HG03196 (cell line): Measurements from ENCODE around the gene VSIR.

ENCODE experiments used
- ATAC-seq: cut with Tn5 transposase; IDR thresholded peaks from one replicate; pipeline ENCODE4 v1.9.1; 2021; ENCODE audit not compliant: unreplicated experiment

The VSIR gene

DNA sequence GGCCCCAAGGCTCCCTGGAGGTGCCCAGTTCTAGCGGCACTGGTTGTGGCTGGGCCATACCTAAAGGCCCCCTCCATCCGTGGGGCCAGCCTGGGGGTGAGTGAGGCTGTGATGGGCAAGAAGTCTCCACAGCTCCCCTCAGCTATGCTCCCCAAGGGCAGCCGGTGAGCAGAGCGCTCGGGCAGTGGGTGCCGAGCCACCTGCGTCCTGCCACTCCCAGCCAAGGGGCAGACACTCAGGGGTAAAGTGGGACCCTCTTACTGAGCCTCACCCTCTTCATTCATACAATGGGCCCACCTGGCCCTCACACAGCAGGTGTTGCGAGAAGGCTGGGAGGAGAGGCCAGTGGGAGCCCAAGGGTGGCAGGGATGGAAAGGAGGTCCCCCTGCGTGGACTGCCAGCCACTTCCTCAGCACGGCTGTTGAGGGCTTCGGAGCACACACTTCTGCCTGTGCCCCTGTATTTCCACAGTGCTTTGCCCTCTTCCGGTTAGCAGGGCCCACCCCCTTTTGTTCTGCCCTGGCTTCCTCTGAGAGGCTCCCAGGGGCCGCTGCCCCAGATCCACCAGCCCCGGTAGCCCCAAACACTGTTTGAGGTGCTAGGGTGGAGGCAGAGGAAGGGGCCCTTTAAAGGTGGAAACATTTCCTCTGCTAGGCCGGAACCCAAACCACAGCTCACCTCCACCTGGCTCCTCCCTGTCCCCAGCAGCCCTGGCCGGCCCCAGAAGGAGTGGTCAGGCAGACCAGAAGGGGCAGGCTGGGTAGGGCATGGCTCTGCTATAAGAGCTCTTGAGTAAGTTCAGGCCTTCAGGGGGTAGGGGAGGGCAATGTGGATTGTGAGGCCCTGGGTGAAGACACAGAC, 37.4 kb downstream of the VSIR start:
- no peak for ATAC-seq

DNA sequence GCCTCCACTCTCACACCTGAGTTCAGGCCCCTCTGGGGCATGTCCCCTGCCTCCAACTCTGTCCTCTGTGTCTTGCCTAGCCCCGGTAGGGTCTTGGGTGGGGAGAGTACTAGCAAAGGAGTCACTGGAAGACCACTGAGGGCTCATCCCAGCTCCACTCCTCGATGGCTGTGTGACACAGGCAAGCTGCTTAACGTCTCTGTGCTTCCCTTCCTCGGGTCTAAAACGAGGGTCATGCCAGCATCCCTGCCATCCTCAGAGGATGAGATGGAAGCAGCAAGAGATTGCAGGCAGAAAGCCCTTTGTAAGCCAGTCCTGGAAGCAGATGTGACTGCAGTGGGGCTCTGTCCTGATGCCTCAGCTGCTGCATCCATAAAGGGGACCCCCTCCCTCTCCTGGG, 38.5 kb downstream of the VSIR start:
- ATAC-seq: no peak

DNA sequence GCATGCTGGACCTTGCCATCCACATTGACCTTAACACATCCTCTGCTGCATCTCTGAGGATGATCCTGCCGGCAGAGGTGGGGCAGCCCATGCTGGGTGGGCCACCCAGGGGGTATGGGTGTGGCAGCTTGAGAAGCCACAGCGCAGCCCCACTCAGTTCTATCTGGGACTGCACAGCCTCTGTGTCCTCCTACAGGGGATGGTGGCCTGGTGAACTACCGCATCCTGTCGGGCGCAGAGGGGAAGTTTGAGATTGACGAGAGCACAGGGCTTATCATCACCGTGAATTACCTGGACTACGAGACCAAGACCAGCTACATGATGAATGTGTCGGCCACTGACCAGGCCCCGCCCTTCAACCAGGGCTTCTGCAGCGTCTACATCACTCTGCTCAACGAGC, 41.5 kb downstream of the VSIR start:
- ATAC-seq: no peak

DNA sequence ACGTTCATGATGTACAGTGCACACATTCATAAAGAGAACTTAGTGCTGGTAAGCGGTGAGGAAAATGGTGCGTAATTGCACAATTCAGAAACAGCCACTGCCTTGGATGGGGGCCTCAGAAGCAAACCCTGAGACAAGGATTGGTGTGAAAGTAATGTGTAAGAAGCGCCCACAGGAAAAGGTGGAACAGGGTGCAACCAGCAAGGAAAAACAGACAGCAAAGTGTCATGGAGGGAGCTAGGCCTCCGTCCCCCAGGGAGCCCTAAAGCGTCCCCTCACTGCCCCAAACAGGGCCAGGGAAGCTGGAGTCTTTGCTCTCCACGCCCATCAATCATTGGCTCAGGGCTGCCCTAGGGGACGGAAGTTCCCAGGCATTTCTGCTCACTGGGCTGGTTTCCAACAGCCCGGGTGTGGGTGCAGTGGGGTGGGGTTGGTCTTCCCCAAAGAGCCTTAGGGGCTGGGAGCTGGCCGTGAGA, 44.1 kb downstream of the VSIR start:
- ATAC-seq: no peak

DNA sequence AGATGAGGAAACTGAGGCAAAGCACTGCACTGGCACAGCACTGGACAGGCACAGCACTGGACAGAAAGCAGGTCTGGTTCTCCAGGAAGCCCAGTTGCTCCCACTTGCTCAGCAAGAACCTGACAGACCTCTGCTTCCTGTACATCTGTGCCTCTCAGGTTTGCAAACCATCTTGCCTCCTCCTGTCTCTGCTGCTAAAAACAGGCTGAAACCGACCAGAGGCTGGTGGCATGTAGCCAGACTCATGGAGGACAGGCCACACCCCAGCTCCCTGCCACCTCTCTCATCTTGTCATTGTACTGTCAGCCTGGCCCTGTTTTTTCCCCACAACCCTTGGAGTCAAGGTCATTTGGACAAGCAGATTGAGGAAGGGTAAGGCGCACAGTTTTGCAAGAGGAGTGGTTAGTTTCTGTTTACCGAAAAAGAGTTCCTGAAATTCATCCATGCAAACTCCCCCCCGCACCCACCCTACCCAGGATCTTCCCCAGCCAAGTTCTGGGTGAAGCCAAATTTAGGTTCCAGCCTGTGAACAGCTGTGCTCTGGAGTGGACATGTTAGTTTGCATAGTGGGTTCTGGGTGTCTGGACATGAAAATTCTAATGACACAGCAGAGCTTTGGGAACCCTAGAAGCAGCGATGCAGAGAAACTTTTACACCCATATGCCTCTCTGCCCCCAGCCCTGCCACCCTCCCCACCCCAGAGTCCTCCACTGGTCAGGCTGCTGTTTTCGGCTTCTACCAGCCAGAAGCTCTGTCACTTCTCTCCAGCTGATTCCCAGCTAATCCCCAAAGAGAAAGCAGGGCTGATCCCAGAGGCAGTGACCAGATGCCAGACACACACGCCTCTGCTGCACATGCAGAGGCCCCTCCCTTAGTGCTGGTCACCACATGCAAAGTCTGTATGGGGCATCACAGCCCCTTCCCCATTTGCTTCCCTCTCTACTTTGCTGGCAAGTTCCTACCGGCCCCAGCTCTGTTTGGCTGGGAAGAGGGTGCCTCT, 45.3 kb downstream of the VSIR start:
- ATAC-seq: peak; percentile 55

DNA sequence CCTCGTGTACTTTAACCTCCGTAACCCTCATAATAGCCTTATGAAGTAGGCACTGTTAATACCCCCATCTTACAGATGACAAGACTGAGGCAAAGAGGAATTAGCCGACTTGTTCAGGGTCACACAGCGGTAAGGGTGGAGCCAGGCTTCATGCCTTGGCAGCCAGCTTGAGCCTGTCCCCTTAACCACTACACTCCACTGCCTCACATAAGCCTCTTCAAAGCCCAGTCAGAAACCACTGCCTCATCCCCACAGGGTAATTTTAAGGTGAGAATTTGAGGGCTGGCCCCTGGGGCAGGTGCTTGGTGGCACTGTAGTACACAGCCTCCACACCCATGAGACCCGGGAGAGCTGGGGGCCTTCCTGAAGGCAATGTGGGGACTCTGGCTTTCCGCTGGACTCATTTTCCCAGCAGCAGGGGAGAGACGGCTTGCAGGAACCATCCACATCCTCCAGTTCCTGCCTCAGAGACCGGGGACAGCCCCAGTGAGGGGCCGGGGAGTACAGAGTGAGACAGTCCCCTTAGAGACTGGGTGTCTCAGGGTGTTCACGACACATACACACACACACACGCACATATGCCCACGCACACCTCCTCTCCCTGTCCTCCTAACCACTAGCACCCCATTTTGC, 46.1 kb downstream of the VSIR start:
- ATAC-seq: peak; percentile 34

DNA sequence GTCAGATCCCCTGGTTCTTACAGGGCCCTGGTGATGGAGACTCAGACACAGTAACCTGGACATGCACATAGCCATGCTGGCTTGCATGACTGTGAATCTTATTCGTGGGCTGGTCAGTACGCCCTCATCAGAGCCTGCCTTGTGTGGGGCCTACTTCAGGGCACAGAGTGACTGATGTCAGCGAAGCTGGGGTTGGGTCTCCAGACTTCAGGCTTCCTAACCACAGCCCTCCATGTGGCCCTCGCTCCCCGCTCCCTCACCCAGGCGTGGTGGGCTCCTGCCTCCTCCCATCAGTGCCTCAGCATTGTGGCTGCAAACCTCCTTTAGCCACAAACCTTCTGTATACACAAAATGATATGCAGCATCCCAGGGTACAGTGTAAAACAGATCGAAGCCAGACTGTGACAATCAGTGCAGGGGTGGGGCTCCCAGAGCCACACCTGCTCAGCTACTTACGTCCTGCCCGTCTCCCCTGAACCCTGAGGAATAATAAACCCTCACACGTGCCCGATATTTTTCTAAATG, 46.7 kb downstream of the VSIR start:
- no peak for ATAC-seq

DNA sequence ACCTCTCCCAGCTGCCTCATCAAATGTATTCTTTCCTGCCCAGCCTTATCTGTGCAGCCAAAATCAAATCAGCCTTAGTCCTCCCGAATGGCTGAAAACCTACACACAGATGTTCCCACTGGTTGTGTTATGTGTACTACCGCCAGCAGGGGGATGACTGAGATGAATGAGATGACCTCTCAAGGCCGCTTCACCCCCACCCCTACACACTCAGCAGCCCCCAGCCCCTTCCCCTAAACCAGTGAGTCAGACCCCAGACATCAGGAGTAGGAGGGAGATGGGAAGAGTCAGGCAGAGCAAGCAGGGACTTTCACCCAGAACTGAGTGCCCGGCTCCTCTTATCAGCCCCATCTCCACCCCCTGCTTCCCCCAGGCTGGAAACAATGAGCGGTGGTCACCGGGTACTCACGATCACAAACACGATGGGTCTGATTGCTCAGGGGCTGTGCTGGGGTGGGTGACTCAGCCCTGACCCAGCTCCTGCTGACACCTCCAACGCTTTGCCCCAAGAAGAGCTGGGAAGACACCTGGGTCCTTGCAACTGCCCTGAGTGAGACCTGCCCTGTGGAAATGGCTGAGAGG, 47.2 kb downstream of the VSIR start:
- ATAC-seq: no peak

DNA sequence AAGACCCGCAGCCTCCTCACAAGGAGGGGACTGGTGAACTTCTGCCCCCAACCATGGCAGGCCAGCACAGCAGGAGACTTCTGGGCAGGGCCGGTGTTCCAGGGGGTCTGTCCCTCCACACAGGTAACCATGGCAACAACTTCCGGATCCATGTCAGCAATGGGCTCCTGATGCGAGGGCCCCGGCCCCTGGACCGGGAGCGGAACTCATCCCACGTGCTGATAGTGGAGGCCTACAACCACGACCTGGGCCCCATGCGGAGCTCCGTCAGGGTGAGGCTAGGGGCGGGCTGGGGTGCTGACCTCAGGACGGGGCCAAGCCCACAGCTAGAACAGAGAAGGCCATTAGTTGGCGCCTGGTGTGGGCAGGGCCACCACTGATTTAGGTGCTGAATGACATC, 48.1 kb downstream of the VSIR start:
- ATAC-seq: no peak

DNA sequence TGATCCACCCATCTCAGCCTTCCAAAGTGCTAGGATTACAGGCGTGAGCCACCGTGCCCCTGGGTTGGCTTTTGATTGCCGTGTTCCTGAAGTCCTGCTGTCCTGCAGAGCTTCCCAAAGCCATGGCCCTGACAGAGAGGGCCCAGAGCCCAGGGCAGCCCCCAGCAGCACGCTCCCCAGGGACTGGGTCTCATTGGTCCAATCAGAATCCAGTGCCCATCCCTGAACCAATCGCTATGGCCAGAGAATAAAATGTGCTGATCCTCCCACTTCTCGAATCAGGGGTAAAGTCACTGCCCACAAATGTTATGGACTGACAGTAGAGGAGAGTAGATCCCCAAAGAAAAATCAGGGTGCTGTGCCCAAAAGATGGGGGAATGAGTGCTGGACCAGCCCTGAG, 48.8 kb downstream of the VSIR start:
- ATAC-seq: no peak

DNA sequence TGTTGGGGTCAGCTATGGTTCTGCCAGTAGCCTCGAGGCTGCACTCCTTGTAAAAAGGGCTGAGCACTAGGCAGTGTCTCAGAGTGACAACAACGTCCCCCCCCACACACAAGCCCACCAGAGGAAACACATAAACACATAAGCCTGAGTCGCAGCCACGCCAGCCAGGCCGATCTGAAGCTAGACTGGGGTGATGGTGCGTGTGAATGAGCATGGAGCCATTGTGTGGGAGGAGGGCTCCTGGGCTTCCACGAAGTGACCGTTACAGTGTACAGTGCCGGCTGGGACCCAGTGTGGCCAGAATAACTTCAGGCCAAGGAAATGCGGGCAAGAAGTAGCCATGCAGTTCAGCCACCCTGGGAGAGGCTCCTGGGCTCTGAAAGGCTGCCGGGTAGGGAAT, 50.0 kb downstream of the VSIR start:
- ATAC-seq: no peak

DNA sequence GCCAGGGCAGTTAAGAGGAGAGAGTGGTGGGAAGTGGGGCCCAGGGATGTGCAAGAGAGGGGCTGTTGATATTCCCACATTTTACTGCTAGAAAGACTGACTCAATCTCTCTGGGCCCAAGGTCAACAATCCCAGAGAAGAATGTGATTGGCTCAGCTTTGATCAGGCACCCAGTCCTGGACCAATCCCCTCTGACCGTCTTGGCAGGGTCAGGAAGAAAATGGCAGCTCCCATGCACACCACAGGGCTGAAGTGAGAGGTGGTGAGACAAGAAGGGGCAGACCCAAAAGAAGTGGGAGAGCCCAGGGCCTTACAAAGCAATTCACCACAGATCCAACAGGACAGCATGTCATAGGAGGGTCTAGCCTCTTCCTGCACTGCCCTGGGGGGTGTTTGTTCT, 50.5 kb downstream of the VSIR start:
- ATAC-seq: no peak

DNA sequence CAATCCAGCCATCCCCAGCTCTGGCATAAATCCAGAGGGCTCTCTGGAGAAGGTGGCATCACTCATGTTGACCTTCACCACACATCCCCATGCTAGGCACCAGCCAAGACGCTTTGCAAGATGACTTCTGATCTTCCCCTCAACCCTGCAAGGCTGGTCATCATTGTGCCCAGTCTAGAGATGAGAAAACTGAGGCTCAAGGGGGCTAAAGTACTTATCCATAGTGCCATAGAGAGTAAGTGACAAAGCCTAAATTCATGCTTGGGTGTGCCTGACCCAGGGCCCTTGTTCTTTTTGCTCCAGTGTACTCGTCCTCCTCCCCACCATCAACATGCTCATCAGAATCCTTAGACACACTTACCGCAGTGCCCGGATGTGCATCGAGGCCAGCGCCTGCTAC, 52.0 kb downstream of the VSIR start:
- ATAC-seq: no peak

DNA sequence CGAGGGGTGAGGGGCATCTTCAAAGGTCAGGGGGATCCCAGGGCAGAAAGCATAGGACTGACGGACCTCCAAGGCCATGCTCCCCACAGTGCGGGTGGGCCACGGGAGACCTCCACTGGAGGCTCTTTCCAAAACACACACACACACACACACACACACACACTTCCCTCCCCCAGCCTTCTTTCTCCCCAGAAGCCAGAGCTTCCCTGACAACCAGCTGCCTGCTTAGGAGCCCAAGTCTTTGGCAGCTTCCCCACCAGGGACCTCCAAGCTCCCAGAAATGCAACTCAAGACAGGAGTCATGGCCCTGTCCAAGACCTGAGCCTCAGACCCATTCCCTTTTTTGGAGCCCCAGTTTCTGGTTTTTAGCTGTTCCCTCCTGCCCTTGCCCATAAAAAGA, 53.0 kb downstream of the VSIR start:
- no peak for ATAC-seq

DNA sequence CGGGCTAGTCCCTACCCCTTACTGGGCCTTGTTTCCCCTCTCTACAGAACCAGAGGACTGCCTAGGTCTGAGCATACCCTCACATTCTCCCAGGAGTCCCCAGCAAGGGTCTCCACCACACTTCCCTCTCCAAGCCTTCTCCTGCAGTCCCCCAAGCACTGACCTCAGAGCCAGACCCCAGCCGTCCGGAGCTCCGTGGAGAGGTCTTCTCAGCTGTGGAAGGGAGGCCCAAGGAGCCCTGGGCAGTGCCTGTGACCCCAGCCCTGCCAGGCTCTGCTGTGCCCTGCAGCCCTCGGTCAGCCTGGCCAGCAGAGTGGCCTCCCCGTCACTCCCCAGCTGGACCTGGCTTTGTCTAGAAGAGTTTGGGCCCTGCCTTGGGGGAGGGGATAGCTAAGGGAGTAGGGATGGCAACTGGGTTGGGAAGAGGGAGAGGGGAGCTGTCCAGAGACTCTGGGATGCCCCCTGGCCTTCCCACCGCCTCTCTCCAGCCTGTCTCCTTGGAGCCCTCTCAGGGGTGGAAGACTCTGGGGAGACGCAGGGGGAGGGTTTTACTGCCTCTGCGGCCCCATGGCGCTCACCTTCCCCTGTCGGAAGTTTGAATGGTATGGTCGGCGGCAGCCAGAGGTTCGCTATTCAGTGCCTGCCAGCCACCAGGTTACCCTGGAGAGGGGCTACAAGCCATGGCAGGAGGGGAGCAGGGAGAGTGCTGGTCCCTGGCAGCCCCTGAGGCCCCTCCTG, 53.7 kb downstream of the VSIR start, which contains the start of gene C10orf105:
C10orf105 (minus strand) TSS at position 315 of the 738 bp plus-strand sequence. CDS start 3,441 bp downstream, outside the sequence.
- no peak for ATAC-seq

DNA sequence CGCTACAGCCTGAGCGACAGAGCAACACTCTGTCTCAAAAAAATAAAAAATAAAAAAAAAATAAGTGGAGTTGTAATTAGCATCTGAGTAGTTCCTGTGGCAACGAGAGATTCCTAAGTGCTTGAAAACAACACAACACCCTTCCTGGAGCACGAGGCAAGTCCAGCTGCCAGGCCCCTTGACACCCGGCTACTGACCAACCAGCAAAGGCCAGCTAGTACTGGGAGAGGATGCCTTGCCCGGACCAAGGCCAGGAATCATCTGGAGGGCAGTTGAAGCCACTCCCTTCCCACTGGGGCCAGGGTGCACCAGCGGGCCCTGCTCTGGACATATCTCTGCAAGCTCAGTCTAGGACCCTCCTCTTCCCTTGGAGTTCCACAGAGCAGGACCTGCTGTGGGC, 54.3 kb downstream of the VSIR start:
- ATAC-seq: no peak

DNA sequence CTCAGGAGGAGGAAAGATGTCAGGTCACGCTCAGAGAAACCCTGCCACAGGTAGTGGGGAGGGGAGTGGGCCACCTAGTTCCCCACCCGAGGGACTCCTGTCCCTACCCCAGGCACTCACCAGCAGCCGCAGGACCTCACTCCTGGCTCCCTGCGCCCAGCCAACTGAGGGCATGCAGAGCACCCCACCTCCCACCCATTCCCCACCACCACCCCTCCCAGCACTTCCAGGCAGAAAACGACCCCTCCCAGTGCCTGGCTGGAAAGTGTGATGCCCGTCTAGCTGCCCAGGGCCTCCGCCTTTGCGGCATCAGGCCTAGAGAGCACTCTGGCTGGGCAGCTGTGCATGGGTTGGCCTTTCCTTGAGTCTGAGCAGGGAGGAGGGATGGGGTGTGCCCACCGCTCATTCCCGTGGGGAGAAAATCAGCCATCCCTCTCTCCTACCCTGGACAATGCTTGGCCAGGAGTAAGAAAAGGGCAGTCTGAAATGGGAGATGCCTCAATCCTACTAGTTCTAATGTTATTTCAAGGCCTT, 55.1 kb downstream of the VSIR start:
- no peak for ATAC-seq

DNA sequence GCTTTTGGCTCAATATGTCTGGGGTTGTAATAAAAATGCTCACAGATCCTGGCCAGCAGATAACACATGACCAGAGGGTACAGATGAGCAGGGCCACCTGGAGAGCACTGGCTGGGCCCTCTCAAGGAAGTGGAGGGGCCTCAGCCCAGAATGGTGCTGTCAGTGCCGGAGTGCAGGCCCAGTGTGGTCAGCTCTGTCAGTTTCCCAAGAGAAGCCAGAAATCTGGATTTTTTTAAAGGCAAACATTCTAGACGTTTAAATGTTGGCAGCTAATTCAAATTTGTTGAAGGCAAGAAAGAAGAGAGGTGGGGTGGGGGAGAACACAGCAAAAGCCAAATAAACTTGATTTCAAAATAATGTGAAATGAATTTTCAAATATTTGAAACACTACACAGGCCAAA, 55.8 kb downstream of the VSIR start:
- no peak for ATAC-seq

DNA sequence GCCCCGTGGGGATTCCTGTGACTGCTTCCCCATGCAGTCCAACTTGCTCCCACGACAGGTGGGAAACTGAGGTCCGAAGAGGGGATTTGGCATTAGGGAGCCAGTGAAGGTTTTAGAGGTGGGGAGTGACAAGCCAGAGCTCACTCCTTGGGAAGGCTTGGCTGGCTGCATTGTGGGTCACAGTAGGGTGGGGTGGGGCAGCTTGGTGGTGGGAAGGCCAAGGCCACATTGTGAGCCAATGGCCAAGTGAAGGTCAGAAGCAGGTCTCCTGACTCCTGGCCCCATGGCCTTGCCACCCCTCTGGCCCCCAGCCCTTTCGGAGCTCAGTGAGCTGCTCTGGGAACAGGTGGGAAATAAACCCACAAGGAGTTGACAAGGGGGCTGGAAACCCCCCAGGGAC, 56.3 kb downstream of the VSIR start:
- ATAC-seq: no peak

DNA sequence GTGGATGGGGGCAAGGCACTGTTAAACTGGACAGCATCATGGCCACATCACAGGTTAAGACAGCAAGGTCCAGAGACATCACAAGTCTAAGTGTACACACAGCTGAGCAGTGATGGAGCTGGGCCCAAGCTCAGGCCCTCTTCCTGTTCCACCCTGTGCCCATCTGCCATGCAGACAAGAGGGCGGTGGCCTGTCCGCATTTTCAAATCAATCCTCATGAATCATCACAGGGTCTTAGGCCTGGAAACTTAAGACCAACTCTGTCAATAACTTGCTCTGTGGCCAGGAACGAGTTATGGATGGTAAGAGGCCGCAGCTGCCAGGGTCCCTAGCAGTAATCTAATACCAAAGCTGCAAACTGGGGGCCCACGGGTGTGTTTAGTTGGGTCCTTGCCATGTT, 56.9 kb downstream of the VSIR start:
- no peak for ATAC-seq
